Thoracic aorta (tissue), 2 donors: ENCODE measurements around the gene MOB3B. TPM values are rescaled to one million over a fixed set of nuclear protein-coding genes. Genes with fewer than 3 reads are reported as not detected.
A peak's percentile ranks its signal among the peaks of the same experiment; 100 is the strongest.

Source experiments
- ATAC-seq: fragments of 150-250 bp; one replicate; pipeline ENCODE4 v1.8.0; 2017; ENCODE audit warnings: low read depth; ENCODE audit not compliant: insufficient number of reproducible peaks, low FRiP score
- DNase-seq: peaks from one replicate; pipeline ENCODE4 v3.0.0-alpha.2; 2020; ENCODE audit warnings: low spot score
- H3K27ac ChIP-seq, 2 donors: fragments of 200-600 bp; sonication (generic); 1 replicate in 1 of 2; 2 replicates in 1 of 2; pipeline ENCODE4 v1.5.1; 2016; ENCODE audit warnings: mild to moderate bottlenecking in 2 of 2, moderate library complexity in 2 of 2
- H3K27me3 ChIP-seq: fragments of 200-600 bp; sonication (generic); replicated peaks from 2 replicates; pipeline ENCODE4 v1.6.0; 2016; ENCODE audit warnings: mild to moderate bottlenecking; ENCODE audit not compliant: insufficient read depth
- H3K36me3 ChIP-seq: fragments of 200-600 bp; sonication (generic); one replicate; pipeline ENCODE4 v1.5.1; 2016
- H3K4me1 ChIP-seq, 2 donors: fragments of 200-600 bp; sonication (generic); 1 replicate in 1 of 2; 2 replicates in 1 of 2; pipeline versions ENCODE4 v1.5.1 to v1.6.0; 2016; ENCODE audit warnings: low read depth in 2 of 2, mild to moderate bottlenecking in 1 of 2; ENCODE audit not compliant: control insufficient read depth in 1 of 2
- H3K4me3 ChIP-seq: fragments of 200-600 bp; sonication (generic); 2 replicates; pipeline ENCODE4 v1.5.1; 2016; ENCODE audit warnings: mild to moderate bottlenecking
- H3K9me3 ChIP-seq: fragments of 200-600 bp; sonication (generic); 2 replicates; pipeline ENCODE4 v1.5.1; 2016
- total RNA-seq, 2 donors: library from RNA; depleted of rRNA; stranded (reverse); fragments of >200 nt; gene quantifications; one replicate each; pipeline versions ENCODE4 v1.1.0 to v1.2.3, GENCODE V29; 2016
- TF ChIP-seq, protein P1 (sequence below): fragments of 200-600 bp; sonication (generic); IDR thresholded peaks from one replicate; pipeline ENCODE4 v1.5.1; 2019; ENCODE audit warnings: antibody characterized with exemption

Gene MOB3B
- total RNA-seq, 2 donors from 2014 or later, result 6.6 to 11.1 TPM

- peaks cover 53 to 92% of the 10 kb centered on the region in 2 donors for H3K4me1 ChIP-seq
- H3K27me3 ChIP-seq, result no peaks in the 10 kb centered on the region
- no peak overlapping the region for H3K4me3 ChIP-seq
- peak overlapping the region in 1 of 2 donors; percentile 14 for H3K27ac ChIP-seq
- DNase-seq, result no peak
- no peaks in the 10 kb centered on the region for H3K36me3 ChIP-seq
- H3K9me3 ChIP-seq, result no peaks in the 10 kb centered on the region
- TF ChIP-seq, protein P1, sequence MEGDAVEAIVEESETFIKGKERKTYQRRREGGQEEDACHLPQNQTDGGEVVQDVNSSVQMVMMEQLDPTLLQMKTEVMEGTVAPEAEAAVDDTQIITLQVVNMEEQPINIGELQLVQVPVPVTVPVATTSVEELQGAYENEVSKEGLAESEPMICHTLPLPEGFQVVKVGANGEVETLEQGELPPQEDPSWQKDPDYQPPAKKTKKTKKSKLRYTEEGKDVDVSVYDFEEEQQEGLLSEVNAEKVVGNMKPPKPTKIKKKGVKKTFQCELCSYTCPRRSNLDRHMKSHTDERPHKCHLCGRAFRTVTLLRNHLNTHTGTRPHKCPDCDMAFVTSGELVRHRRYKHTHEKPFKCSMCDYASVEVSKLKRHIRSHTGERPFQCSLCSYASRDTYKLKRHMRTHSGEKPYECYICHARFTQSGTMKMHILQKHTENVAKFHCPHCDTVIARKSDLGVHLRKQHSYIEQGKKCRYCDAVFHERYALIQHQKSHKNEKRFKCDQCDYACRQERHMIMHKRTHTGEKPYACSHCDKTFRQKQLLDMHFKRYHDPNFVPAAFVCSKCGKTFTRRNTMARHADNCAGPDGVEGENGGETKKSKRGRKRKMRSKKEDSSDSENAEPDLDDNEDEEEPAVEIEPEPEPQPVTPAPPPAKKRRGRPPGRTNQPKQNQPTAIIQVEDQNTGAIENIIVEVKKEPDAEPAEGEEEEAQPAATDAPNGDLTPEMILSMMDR, result no peak
- ATAC-seq, result no peak
Observed at GRCh38 chr9:27537756-27538155, 8.1 kb upstream of the MOB3B start.

GRCh38 chr9:27537027-27537435 lies 7.4 kb upstream of the MOB3B start:
- TF ChIP-seq, protein P1, result no peak
- Histone ChIP-seq H3K27ac (no peak overlapping the region), H3K27me3 (no peaks in the 10 kb centered on the region), H3K9me3 (no peaks in the 10 kb centered on the region), H3K4me3 (no peak overlapping the region), H3K36me3 (no peaks in the 10 kb centered on the region), H3K4me1 (peaks cover 50 to 85% of the 10 kb centered on the region in 2 donors)
- ATAC-seq (no peak), DNase-seq (no peak)

DNA sequence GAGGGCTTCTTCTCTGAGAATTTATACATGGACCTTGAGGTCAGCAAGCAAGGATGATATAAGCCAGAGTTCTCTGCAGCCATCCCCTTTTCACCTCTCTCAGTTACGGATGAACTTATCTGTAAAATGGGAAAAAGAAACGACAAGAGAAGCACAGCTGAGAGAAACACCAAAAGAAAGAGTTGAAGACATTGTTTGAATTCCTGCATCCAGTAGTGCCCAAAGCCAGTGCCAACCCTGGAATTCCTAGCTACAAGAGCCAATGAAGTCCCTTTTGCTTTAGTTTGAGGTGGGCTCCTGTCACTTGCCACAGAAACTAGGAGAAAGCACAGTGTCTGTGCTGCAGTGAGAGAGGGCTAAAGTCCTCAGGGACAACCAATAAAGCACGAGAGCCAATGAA lies 6.6 kb upstream of the MOB3B start:
- H3K27me3 ChIP-seq, result no peaks in the 10 kb centered on the region
- H3K27ac ChIP-seq, result no peak overlapping the region
- H3K4me1 ChIP-seq, result peaks cover 50 to 76% of the 10 kb centered on the region in 2 donors

GRCh38 chr9:27535701-27536118 lies 6.1 kb upstream of the MOB3B start:
- peaks cover 45 to 72% of the 10 kb centered on the region in 2 donors for H3K4me1 ChIP-seq
- H3K27me3 ChIP-seq, result no peaks in the 10 kb centered on the region

More for the DNA sequence above, 6.6 kb upstream of the MOB3B start:
- TF ChIP-seq, protein P1, result no peak
- no peak overlapping the region for H3K4me3 ChIP-seq
- no peaks in the 10 kb centered on the region for H3K36me3 ChIP-seq
- no peaks in the 10 kb centered on the region for H3K9me3 ChIP-seq
- DNase-seq (no peak), ATAC-seq (no peak)

DNA sequence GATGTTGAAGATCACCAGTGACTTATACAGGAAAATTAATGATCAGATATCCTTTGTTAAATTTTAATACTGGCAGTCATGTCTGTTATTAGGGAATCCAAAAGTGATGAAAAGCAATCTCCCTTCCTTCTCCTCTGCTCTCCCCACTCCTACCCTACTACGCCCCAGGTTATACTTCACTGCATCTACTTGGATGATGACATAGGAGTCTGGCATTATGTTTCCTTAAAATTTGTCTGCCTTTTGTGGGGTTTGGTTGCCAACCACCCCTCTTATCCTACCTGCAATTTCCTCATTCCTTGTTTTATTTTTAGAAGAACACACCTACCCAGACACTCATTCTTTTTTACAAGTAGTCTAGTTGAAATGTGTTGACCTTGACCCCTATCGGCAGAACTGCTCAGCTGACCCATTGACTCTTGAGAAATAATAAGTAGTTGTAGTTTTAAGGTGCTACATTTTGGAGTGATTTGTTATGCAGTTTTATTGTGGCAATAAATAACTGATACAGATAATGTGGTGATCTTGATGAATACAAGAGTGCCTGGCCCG lies 5.1 kb upstream of the MOB3B start:
- DNase-seq, result no peak
- peak overlapping the region; percentile 65 to 72 for H3K27ac ChIP-seq
- peaks cover 37 to 66% of the 10 kb centered on the region in 2 donors for H3K4me1 ChIP-seq
- no peaks in the 10 kb centered on the region for H3K9me3 ChIP-seq
- H3K36me3 ChIP-seq, result no peaks in the 10 kb centered on the region
- H3K27me3 ChIP-seq, result no peaks in the 10 kb centered on the region
- ATAC-seq, result no peak
- no peak overlapping the region for H3K4me3 ChIP-seq
- TF ChIP-seq, protein P1, result no peak

More at GRCh38 chr9:27535701-27536118, 6.1 kb upstream of the MOB3B start:
- DNase-seq, result no peak
- TF ChIP-seq, protein P1, result no peak
- ATAC-seq, result no peak
- Histone ChIP-seq H3K27ac (no peak overlapping the region), H3K4me3 (no peak overlapping the region), H3K36me3 (no peaks in the 10 kb centered on the region), H3K9me3 (no peaks in the 10 kb centered on the region)
